ENCODE measurements around the gene RAB11B. TPM values are rescaled to one million over a fixed set of nuclear protein-coding genes. Genes with fewer than 3 reads are reported as not detected.
"Not testable (repeated sequence)": the region's sequence is repeated elsewhere in the genome, so short reads cannot be mapped to it uniquely, and the experiment has no call there.

Gene RAB11B
- total RNA-seq, 1 donor from 2014 or later = 135 TPM

- peaks cover 2% of the 10 kb centered on the region for H3K4me1 Mint-ChIP-seq
- H3K36me3 Mint-ChIP-seq (ENCODE audit: low read depth) = no peaks in the 10 kb centered on the region
- H3K4me3 Mint-ChIP-seq = no peak overlapping the region
- H3K27me3 Mint-ChIP-seq (ENCODE audit: low read depth) = no peaks in the 10 kb centered on the region
- TF ChIP-seq CTCF (conservative IDR thresholded peaks at IDR 0.05) = no peak
- no peak overlapping the region for H3K27ac Mint-ChIP-seq (ENCODE audit: unreplicated experiment)
- no peaks in the 10 kb centered on the region for H3K9me3 Mint-ChIP-seq
- DNase-seq (ENCODE audit: low read depth, low spot score) = no peak
Observed at GRCh38 chr19:8429044-8429443, 38.9 kb downstream of the RAB11B start.

- H3K27ac Mint-ChIP-seq (ENCODE audit: unreplicated experiment) = no peak overlapping the region
- H3K36me3 Mint-ChIP-seq (ENCODE audit: low read depth) = no peaks in the 10 kb centered on the region
- no peaks in the 10 kb centered on the region for H3K4me1 Mint-ChIP-seq
- no peak overlapping the region for H3K4me3 Mint-ChIP-seq
- no peaks in the 10 kb centered on the region for H3K27me3 Mint-ChIP-seq (ENCODE audit: low read depth)
- no peak for TF ChIP-seq CTCF (conservative IDR thresholded peaks at IDR 0.05)
- no peak for DNase-seq (ENCODE audit: low read depth, low spot score)
- no peaks in the 10 kb centered on the region for H3K9me3 Mint-ChIP-seq
Observed at GRCh38 chr19:8429826-8430225, 39.7 kb downstream of the RAB11B start.

DNA sequence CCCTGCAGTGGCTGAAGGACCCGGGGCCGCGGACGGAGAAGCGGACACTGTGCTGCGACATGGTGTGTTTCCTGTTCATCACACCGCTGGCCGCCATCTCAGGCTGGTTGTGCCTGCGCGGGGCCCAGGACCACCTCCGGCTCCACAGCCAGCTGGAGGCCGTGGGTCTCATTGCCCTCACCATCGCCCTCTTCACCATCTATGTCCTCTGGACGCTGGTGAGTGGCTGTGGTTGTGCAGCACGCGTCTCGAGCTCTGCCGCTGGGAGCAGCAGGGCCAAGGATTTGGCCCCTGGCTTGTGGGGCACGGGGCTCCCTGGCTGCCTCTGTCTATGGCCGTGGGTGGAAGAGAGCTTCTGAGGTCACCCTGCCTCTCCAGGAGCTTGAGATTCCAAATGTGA lies 40.5 kb downstream of the RAB11B start:
- no peaks in the 10 kb centered on the region for H3K27me3 Mint-ChIP-seq (ENCODE audit: low read depth)
- H3K4me3 Mint-ChIP-seq = no peak overlapping the region
- H3K9me3 Mint-ChIP-seq = no peaks in the 10 kb centered on the region
- H3K27ac Mint-ChIP-seq (ENCODE audit: unreplicated experiment) = no peak overlapping the region
- no peaks in the 10 kb centered on the region for H3K36me3 Mint-ChIP-seq (ENCODE audit: low read depth)
- no peaks in the 10 kb centered on the region for H3K4me1 Mint-ChIP-seq
- no peak for DNase-seq (ENCODE audit: low read depth, low spot score)
- no peak for TF ChIP-seq CTCF (conservative IDR thresholded peaks at IDR 0.05)

DNA sequence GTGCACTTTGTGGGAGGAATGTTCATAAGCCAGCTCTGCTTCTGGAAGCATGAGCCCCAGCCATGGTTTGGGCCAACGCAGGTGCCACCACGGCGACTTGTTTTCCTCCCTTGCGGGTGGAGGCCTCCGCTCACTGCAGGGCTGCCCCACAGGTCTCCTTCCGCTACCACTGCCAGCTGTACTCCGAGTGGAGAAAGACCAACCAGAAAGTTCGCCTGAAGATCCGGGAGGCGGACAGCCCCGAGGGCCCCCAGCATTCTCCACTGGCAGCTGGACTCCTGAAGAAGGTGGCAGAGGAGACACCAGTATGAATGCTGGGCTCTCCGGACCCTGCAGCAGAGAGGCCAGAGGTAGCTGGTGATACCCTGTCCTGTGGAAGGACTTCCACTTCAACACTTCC lies 48.1 kb downstream of the RAB11B start:
- no peaks in the 10 kb centered on the region for H3K27me3 Mint-ChIP-seq (ENCODE audit: low read depth)
- H3K9me3 Mint-ChIP-seq = no peaks in the 10 kb centered on the region
- no peak for TF ChIP-seq CTCF (conservative IDR thresholded peaks at IDR 0.05)
- H3K36me3 Mint-ChIP-seq (ENCODE audit: low read depth) = no peaks in the 10 kb centered on the region
- H3K4me1 Mint-ChIP-seq = no peaks in the 10 kb centered on the region
- DNase-seq (ENCODE audit: low read depth, low spot score) = no peak
- H3K4me3 Mint-ChIP-seq = no peak overlapping the region
- no peak overlapping the region for H3K27ac Mint-ChIP-seq (ENCODE audit: unreplicated experiment)

- Mint-ChIP-seq H3K27me3 (ENCODE audit: low read depth) (no peaks in the 10 kb centered on the region), H3K36me3 (ENCODE audit: low read depth) (peaks cover 8% of the 10 kb centered on the region), H3K4me1 (peaks cover 23% of the 10 kb centered on the region), H3K9me3 (no peaks in the 10 kb centered on the region), H3K4me3 (peak overlapping the region; percentile 86), H3K27ac (ENCODE audit: unreplicated experiment) (no peak overlapping the region)
- TF ChIP-seq CTCF (conservative IDR thresholded peaks at IDR 0.05) = no peak
- no peak for DNase-seq (ENCODE audit: low read depth, low spot score)
Observed at GRCh38 chr19:8441725-8442544, 51.8 kb downstream of the RAB11B start.

GRCh38 chr19:8444140-8444676 lies 54.0 kb downstream of the RAB11B start:
- DNase-seq (ENCODE audit: low read depth, low spot score); H3K9me3 Mint-ChIP-seq; H3K27me3 Mint-ChIP-seq (ENCODE audit: low read depth): not testable (repeated sequence)
- Mint-ChIP-seq H3K4me3 (peak overlapping the region; percentile 96), H3K4me1 (peaks cover 42% of the 10 kb centered on the region), H3K36me3 (ENCODE audit: low read depth) (peaks cover 11% of the 10 kb centered on the region), H3K27ac (ENCODE audit: unreplicated experiment) (peak overlapping the region; percentile 100)

Measured in neural crest cell (in vitro differentiated cells).